K562 (cell line): ENCODE measurements around the gene CRYBG2. TPM values are rescaled to one million over a fixed set of nuclear protein-coding genes. Genes with fewer than 3 reads are reported as not detected.

Source experiments
- CREB1 ChIP-seq, 2 experiments: sonication (generic) in 1 of 2; formaldehyde crosslinking in 1 of 2; IDR thresholded peaks; 2 replicates each; pipeline versions ENCODE4 v1.6.1 to v1.8.0; 2012 to 2022; ENCODE audit warnings: inconsistent platforms in 1 of 2, mild to moderate bottlenecking in 1 of 2, missing genetic modification reagents in 1 of 2, moderate library complexity in 1 of 2
- EWSR1 ChIP-seq: fragments of 450-650 bp; IDR thresholded peaks from 2 replicates; pipeline ENCODE4 v1.6.1; 2018; ENCODE audit warnings: borderline replicate concordance, mild to moderate bottlenecking, low read depth, moderate library complexity; ENCODE audit not compliant: partially characterized antibody
- PPARD ChIP-seq: fragments of 250-450 bp; sonication (Bioruptor Pico); IDR thresholded peaks from 2 replicates; pipeline ENCODE4 v1.8.0; 2022; ENCODE audit warnings: inconsistent platforms, mild to moderate bottlenecking, moderate library complexity
- TCF7L2 ChIP-seq: fragments of 150-350 bp; IDR thresholded peaks from 2 replicates; pipeline ENCODE4 v1.6.1; 2016; ENCODE audit warnings: low read depth, mild to moderate bottlenecking, low read length, moderate library complexity
- TFAM ChIP-seq: fragments of 250-450 bp; sonication (Bioruptor Pico); conservative IDR thresholded peaks from 2 replicates; pipeline ENCODE4 v1.5.0; 2021; ENCODE audit warnings: mild to moderate bottlenecking, moderate library complexity
- ZBTB1 ChIP-seq: sonication (generic); formaldehyde crosslinking; IDR thresholded peaks from 2 replicates; pipeline ENCODE4 v1.8.1; 2023; ENCODE audit warnings: missing genetic modification reagents, low read depth, mild to moderate bottlenecking, borderline replicate concordance
- ZNF212 ChIP-seq: fragments of 450-650 bp; formaldehyde crosslinking; IDR thresholded peaks from 2 replicates; pipeline ENCODE4 v1.4.0; 2020; ENCODE audit warnings: mild to moderate bottlenecking
- polyA plus RNA-seq, 8 experiments: library from polyadenylated mRNA; depleted of rRNA in 4 of 8; stranded (reverse) in 5 of 8; unstranded in 3 of 8; fragments of >200 nt; fragmentation: Nextera tagmentation in 2 of 8; fragmentation: Illumina TruSeq in 1 of 8; extraction: Ambion mirVana in 2 of 8; extraction: Trizol in 1 of 8; gene quantifications; 2 replicates each; pipeline versions ENCODE4 v1.2.1 to v1.2.3, GENCODE V29; 2011 to 2014; ENCODE audit warnings: inconsistent platforms in 1 of 8, missing spikeins in 1 of 8
- total RNA-seq, 7 experiments: library from RNA; depleted of rRNA in 6 of 7; stranded (reverse); fragments of >200 nt in 6 of 7; fragmentation: Illumina TruSeq in 2 of 7; extraction: Trizol in 2 of 7; gene quantifications; 2 replicates each; pipeline versions ENCODE4 v1.2.1 to v1.2.3, GENCODE V29; 2011 to 2021; ENCODE audit warnings: low replicate concordance in 1 of 7
- TF ChIP-seq, protein P1 (sequence below): fragments of 250-450 bp; sonication (Bioruptor Pico); IDR thresholded peaks from 2 replicates; pipeline ENCODE4 v1.5.0; 2022; ENCODE audit warnings: mild to moderate bottlenecking
- TF ChIP-seq, protein P2 (sequence below): sonication (generic); formaldehyde crosslinking; IDR thresholded peaks from 2 replicates; pipeline ENCODE4 v1.8.0; 2022; ENCODE audit warnings: missing genetic modification reagents, mild to moderate bottlenecking, borderline replicate concordance
- TF ChIP-seq, protein P3 (sequence below): sonication (generic); formaldehyde crosslinking; IDR thresholded peaks from 2 replicates; pipeline ENCODE4 v1.8.0; 2022; ENCODE audit warnings: missing genetic modification reagents, mild to moderate bottlenecking, moderate library complexity, borderline replicate concordance
- TF ChIP-seq, protein P4 (sequence below): IDR thresholded peaks from 2 replicates; pipeline ENCODE4 v1.6.1; 2016; ENCODE audit warnings: missing genetic modification characterization, missing compliant biosample characterization
- TF ChIP-seq, protein P5 (sequence below): fragments of 450-650 bp; IDR thresholded peaks from 2 replicates; pipeline ENCODE4 v1.6.1; 2016; ENCODE audit warnings: mild to moderate bottlenecking
- TF ChIP-seq, protein P6 (sequence below): fragments of 200-400 bp; formaldehyde crosslinking; IDR thresholded peaks from 2 replicates; pipeline ENCODE4 v1.6.1; 2017; ENCODE audit warnings: mild to moderate bottlenecking, low read depth, low read length, moderate library complexity

The CRYBG2 gene
- total and polyA plus RNA-seq, 9 of the 15 experiments (the other 6 are each of a cell fraction or from before 2014, with no cell fraction given): 0.39 to 8.5 (median 3.7) TPM

DNA sequence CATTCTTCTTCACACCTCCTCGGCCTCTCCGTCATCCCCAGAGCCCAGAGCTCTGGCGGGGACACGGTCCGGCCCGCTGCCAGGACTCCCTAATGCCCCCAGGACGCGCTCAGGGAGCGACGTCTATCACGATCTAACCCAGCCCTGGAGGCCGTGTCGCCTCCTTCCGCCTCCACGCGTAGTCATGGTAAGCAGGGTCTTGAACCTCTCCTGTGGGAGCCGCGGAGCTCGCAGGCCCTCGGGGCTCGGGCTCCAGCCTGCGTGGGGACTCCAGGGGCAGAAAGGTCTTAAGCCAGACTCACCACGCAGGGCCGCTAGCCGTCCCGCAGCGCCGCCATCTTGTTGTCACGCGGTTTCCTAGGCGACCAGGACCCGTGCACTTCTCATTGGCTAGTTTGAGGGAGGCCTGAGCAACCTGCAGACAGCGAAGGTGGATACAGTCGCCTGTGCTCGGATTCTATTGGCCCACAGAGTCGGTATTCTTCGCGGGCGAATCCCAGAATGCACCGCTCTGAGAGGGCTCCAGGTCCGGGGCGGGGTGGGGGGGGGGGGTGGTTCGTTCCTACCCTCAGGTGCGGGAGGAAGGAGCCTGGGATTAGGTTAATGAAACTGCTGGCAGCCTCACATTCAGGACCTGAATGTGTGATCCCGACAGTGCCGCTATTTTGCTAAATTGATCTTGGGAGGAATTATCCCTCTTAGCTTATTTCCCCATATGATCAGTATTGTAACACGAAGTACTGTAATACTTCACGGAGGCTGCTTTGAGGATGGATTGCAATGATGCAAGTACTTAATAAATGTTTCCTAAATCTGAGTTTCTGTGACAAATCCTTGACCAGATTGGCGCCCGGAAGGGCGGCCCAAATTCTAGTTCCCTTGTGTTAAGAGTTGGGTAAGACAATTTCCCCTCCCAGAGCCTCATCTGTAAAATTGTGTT, 47.4 kb downstream of the CRYBG2 start, which contains the start of gene UBXN11 (continued):
- TF ChIP-seq TCF7L2: no peak
- TF ChIP-seq PPARD (CRISPR knock-in tag): no peak
- TF ChIP-seq, protein P1, sequence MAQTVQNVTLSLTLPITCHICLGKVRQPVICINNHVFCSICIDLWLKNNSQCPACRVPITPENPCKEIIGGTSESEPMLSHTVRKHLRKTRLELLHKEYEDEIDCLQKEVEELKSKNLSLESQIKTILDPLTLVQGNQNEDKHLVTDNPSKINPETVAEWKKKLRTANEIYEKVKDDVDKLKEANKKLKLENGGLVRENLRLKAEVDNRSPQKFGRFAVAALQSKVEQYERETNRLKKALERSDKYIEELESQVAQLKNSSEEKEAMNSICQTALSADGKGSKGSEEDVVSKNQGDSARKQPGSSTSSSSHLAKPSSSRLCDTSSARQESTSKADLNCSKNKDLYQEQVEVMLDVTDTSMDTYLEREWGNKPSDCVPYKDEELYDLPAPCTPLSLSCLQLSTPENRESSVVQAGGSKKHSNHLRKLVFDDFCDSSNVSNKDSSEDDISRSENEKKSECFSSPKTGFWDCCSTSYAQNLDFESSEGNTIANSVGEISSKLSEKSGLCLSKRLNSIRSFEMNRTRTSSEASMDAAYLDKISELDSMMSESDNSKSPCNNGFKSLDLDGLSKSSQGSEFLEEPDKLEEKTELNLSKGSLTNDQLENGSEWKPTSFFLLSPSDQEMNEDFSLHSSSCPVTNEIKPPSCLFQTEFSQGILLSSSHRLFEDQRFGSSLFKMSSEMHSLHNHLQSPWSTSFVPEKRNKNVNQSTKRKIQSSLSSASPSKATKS (CRISPR knock-in tag): no peak
- TF ChIP-seq, protein P2, sequence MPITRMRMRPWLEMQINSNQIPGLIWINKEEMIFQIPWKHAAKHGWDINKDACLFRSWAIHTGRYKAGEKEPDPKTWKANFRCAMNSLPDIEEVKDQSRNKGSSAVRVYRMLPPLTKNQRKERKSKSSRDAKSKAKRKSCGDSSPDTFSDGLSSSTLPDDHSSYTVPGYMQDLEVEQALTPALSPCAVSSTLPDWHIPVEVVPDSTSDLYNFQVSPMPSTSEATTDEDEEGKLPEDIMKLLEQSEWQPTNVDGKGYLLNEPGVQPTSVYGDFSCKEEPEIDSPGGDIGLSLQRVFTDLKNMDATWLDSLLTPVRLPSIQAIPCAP: no peak
- no peak for TF ChIP-seq ZNF212
- TF ChIP-seq, protein P3, sequence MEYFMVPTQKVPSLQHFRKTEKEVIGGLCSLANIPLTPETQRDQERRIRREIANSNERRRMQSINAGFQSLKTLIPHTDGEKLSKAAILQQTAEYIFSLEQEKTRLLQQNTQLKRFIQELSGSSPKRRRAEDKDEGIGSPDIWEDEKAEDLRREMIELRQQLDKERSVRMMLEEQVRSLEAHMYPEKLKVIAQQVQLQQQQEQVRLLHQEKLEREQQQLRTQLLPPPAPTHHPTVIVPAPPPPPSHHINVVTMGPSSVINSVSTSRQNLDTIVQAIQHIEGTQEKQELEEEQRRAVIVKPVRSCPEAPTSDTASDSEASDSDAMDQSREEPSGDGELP: peak; percentile 70; the same call in 1 of the 2 replicates
- TF ChIP-seq EWSR1: no peak
- TF ChIP-seq, protein P4, sequence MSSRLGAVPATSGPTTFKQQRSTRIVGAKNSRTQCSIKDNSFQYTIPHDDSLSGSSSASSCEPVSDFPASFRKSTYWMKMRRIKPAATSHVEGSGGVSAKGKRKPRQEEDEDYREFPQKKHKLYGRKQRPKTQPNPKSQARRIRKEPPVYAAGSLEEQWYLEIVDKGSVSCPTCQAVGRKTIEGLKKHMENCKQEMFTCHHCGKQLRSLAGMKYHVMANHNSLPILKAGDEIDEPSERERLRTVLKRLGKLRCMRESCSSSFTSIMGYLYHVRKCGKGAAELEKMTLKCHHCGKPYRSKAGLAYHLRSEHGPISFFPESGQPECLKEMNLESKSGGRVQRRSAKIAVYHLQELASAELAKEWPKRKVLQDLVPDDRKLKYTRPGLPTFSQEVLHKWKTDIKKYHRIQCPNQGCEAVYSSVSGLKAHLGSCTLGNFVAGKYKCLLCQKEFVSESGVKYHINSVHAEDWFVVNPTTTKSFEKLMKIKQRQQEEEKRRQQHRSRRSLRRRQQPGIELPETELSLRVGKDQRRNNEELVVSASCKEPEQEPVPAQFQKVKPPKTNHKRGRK (tag): no peak
- peak; percentile 60; the same call in 1 of the 2 replicates for TF ChIP-seq CREB1 (IDR thresholded peaks at IDR 0.05)
- TF ChIP-seq CREB1 (CRISPR knock-in tag; IDR thresholded peaks at IDR 0.05): peak; percentile 76
- TF ChIP-seq, protein P5, sequence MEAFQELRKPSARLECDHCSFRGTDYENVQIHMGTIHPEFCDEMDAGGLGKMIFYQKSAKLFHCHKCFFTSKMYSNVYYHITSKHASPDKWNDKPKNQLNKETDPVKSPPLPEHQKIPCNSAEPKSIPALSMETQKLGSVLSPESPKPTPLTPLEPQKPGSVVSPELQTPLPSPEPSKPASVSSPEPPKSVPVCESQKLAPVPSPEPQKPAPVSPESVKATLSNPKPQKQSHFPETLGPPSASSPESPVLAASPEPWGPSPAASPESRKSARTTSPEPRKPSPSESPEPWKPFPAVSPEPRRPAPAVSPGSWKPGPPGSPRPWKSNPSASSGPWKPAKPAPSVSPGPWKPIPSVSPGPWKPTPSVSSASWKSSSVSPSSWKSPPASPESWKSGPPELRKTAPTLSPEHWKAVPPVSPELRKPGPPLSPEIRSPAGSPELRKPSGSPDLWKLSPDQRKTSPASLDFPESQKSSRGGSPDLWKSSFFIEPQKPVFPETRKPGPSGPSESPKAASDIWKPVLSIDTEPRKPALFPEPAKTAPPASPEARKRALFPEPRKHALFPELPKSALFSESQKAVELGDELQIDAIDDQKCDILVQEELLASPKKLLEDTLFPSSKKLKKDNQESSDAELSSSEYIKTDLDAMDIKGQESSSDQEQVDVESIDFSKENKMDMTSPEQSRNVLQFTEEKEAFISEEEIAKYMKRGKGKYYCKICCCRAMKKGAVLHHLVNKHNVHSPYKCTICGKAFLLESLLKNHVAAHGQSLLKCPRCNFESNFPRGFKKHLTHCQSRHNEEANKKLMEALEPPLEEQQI: no peak
- TF ChIP-seq TFAM (CRISPR knock-in tag): no peak
- TF ChIP-seq, protein P6, sequence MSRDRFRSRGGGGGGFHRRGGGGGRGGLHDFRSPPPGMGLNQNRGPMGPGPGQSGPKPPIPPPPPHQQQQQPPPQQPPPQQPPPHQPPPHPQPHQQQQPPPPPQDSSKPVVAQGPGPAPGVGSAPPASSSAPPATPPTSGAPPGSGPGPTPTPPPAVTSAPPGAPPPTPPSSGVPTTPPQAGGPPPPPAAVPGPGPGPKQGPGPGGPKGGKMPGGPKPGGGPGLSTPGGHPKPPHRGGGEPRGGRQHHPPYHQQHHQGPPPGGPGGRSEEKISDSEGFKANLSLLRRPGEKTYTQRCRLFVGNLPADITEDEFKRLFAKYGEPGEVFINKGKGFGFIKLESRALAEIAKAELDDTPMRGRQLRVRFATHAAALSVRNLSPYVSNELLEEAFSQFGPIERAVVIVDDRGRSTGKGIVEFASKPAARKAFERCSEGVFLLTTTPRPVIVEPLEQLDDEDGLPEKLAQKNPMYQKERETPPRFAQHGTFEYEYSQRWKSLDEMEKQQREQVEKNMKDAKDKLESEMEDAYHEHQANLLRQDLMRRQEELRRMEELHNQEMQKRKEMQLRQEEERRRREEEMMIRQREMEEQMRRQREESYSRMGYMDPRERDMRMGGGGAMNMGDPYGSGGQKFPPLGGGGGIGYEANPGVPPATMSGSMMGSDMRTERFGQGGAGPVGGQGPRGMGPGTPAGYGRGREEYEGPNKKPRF: no peak
- TF ChIP-seq ZBTB1 (CRISPR knock-in tag): no peak
